GM18861 (cell line): ENCODE results near the gene EFNB2.
A peak's percentile ranks its signal among the peaks of the same experiment; 100 is the strongest.

Experiments used
- ATAC-seq: cut with Tn5 transposase; IDR thresholded peaks from one replicate; pipeline ENCODE4 v1.9.1; 2021; ENCODE audit not compliant: unreplicated experiment

The EFNB2 gene, protein sequence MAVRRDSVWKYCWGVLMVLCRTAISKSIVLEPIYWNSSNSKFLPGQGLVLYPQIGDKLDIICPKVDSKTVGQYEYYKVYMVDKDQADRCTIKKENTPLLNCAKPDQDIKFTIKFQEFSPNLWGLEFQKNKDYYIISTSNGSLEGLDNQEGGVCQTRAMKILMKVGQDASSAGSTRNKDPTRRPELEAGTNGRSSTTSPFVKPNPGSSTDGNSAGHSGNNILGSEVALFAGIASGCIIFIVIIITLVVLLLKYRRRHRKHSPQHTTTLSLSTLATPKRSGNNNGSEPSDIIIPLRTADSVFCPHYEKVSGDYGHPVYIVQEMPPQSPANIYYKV

DNA sequence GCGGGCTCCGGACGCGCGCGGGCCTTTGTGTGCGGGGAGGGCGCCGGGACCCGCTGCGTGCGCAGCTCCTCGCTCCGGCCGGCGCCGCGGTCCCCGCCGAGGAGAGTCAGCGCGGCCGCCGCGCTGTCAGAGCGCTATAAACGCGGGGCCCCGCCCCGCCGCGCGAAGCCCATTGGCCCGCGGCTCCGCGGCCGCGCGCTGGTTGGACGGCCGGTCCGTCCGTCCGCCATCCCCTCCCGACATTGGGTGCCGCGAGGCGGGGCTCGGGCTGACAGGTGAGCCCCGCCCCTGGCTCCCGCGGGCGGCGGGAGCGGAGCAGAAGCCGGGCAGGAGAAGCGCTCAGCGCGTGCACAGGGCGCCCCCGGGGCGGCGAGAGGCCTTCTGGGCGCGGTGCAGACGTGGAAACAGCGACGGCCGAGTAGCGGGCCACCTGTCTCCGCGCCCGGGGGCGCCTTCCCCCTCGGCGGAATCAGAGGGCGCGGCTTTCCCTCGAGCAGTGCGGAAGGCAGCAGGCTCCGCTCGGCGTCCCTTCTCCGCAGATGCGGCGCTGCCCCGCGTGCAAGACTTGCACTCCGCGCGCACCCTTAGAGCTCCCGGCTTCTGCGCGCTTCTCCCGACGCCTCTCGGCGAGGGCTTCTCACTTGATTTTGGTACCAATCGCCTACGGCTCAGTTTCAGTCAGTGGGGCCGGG is at the start of gene EFNB2:
Gene EFNB2, minus strand, starts transcription at position 111 of the 692 bp plus-strand sequence. CDS start 698 bp downstream, outside the sequence.
- ATAC-seq = peak; percentile 94

DNA sequence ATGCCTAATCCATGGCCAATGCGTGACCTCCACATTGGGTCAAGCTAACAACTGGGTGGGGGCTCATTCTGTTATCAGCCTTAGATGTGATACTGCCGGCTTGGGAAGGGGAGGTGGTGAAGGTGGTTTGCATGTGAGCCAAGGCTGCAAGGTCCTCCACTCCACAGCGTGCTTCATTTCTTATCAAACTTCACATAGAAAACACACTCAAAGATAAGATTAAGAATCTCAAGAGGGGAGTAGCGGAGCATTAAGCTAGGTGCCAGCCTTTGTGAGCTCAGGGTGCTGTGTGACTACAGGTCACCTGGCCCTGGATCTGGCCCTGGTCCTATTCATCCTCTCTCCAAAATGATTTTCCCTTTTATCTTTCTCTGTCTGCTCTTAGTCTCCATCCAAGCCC is 45.8 kb upstream of the EFNB2 start:
- ATAC-seq = no peak

DNA sequence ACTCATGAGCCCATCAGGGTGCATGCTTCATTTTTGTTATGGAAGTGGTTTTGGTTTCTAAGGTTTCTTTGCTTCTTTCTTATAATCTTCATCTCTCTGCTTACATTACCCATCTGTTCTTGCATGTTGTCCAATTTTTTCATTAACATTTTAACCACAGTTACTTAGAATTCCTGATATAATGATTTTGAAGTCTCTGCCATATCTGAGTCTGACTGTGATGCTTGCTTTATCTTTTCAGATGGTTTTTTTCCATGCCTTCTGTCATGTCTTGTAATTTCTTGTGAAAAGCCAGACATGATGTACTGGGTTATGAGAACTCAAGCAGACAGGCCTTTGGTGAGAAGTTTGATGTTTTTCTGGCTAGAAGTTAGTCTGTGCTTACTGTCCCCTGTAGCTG is 40.4 kb upstream of the EFNB2 start:
- no peak for ATAC-seq

DNA sequence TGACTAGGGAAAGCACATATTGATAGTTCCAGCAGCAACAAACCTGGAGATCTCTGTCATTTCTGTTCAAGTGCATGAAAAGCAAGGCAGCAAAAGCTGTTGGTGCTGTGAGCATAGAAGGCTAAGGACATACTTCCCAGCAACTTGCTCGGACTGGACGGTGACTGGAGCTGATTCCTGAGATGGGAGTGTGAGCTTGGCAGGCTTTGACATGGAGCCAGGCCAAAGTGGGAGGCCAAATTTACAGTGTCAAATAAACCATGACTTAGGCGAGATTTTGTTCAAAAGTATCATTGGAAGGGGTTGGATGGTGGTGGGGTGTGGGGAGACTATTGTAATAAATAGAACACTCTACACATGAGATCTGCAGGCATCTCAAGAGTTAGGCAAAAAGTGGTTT is 38.4 kb upstream of the EFNB2 start:
- no peak for ATAC-seq

DNA sequence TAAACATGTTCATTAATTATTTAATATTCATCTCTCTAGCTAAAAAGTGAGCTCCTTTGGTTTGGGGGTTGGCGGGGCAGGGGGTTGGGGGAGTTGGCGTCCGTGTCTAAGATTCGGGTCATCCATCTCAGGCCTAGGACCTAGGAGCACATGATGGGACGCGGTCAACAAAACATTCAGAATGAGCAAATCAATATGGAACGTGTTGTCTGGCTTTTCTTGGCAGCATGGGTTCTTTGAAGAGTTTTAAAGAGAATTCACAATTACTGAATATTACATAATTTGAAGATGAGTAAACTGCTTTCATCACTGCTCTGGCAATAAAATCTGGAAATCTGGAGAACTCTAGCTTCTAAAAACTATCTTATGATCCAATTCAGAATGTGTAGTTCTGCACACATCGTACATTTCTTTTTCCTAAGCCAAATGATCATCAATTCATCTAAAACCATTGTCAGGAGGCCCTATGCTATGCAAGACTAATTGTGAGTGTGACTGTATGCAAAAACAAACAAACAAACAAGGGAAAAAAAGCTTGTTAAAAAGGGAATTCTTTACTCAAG is 37.9 kb upstream of the EFNB2 start:
- ATAC-seq = no peak

DNA sequence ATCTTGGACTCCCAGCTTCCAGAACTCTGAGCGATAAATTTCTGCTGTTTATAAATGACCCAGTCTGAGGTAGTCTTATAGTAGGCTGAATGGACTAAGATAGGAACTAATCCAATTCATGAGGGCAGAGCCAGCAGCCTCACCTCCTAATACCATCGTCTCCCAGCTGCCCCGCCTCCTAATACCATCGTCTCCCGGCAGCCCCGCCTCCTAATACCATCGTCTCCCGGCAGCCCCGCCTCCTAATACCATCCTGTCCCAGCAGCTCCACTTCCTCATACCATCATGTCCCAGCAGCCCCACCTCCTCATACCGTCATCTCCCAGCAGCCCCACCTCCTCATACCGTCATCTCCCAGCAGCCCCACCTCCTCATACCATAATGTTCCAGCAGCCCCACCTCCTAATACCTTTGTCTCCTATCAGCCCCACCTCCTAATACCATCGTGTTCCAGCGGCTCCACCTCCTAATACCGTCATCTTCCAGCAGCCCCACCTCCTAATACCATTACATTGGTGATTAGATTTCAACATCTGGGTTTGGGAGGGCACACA is 34.9 kb upstream of the EFNB2 start:
- ATAC-seq = no peak

DNA sequence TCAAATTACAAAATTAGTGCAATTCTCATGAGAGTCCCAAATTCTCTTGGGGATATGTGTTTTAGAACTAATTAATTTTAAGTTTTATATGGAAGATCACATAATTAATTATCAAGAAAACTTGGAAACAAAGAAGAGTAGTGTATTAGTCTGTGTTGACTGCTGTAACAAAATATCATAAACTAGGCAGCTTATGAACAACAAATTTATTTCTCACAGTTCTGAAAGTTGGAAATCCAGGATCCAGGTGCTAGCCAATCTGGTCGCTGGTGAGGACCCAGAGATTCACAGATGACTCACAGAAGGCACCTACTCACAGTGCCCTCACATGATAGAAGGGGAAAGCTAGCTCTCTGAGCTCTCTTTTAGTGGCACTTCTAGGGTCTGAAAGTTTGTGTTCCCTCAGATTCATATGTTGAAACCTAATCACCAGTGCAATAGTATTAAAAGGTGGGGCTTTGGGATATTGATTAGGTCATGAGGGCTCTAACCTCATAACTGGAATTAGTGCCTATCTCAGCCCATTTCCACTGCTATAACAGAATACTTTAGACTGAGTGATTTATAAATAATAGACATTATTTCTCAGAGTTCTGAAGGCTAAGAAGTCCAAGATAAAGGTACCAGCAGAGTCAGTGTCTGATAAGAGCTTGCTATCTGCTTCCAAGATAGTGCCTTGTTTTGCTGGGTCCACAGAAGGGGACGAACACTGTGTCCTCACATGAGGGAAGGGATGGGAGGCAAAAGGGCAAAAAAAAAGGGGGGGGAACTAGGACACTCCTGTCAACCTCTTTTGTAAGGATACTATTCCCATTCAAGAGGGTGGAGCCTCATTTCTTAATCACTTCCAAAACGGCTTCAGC is 34.0 kb upstream of the EFNB2 start:
- no peak for ATAC-seq

DNA sequence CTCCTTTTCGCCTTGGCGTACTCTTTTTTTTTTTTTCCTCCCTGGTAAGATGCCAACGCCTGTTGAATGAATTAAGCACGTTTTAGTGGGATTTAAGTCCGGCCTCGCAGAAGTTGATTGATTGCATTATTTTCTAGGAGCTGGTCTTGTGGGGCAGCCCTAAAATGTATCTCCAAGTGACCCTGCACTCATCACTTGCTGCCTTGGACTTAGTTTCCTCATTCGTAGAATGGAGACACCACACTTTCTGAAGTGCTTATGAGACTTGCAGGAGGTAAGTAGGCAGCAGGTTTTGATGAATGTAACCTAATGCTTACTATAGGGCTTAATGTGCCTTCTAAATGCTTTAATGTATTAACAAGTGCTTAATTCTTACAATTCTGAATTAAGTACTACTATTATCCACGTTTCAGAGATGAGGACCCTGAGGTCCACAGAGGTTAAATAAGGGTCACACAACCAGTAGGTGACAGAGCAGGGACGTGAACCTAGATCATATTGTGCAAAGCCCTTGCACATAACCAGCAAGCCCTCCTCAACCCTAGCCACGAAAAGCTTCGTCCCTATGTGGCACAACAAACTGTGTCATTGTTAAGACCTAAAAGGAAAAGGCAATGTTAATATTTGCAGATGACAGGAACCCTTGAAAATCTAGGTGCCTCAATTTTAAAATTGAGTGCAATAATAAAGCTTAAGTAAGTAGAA is 33.0 kb upstream of the EFNB2 start:
- peak; percentile 27 for ATAC-seq

DNA sequence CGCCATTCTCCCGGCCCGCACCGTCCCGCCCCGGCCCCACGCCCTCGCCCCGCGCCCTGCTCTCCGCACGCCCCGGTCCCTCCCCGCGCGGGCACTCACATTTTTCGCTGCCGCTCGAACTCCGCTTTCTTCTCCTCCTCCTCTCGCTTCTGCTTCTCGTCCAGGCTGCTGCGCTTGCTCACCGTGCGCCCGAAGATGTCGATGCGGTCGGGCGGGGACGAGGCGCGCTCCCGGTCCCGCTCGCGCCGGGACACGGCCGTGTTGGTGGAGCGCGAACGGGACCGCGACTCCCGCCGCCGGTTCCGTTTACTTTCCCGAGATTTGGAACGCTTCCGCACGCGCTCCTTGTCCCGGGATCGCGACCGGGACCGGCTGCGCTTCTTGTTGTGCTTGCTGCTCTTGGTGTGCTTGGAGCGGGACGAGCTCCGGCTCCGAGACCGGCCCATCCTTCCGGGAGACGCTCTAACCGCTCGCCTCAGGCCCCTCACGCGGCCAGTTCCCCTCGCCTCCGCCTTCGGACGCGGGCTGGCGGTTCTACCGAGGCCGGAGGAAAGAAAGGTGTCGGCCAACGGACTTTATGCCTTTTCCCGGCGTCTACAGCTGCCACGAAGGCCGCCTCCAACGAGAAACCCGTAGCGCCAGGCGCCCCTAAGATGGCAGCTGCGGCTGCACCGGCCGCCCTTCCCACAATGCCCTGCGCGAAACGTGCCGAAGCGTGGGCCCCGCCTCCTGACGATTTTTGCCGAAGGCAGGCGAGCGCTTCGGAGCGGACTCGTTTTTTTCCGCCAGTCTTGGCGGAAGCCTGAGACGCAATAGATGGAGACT is 32.2 kb upstream of the EFNB2 start, which contains the start of gene ARGLU1:
Gene ARGLU1, minus strand, starts transcription at position 664 of the 825 bp plus-strand sequence. Its CDS starts 218 bp downstream, at position 446.
- peak; percentile 73 for ATAC-seq

DNA sequence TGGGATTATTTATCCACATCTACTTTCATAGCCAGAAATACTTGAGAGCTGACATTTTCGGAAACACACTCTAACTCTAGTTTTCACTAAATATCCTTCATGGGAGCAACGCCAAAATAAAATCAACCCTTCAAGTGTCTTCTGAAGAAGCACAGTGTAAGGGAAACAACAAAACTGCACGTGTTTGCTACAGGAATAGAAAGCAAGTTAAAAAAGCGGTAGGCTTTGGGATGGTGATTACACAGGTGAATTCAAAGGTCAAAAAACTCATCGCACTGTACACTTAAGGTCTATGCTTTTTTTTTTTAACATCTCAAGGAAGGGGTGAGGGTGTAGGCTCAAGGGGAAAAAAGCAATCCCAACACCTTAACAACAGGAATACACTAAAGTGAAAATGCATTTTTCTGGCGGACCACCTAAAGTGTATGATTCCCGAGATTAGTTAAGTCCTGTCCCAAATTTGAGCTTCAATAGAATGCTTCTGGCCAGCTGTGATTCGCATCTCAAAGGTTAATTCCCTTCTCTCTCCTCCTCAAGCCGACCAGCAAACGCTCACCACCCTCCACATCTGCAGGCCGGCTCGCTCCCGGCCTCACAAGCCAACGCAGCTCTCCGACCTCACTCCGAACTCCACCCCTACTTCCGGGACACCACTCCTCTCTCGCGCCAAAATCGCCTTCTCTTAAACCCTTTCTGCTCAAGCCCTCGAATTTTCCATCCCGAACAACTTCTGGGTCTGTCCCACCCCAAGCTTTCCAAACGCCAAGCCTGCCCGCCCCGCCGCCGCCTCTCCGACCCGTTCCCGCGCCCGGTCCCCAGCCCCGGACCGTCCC is 31.4 kb upstream of the EFNB2 start:
- ATAC-seq = peak; percentile 36

DNA sequence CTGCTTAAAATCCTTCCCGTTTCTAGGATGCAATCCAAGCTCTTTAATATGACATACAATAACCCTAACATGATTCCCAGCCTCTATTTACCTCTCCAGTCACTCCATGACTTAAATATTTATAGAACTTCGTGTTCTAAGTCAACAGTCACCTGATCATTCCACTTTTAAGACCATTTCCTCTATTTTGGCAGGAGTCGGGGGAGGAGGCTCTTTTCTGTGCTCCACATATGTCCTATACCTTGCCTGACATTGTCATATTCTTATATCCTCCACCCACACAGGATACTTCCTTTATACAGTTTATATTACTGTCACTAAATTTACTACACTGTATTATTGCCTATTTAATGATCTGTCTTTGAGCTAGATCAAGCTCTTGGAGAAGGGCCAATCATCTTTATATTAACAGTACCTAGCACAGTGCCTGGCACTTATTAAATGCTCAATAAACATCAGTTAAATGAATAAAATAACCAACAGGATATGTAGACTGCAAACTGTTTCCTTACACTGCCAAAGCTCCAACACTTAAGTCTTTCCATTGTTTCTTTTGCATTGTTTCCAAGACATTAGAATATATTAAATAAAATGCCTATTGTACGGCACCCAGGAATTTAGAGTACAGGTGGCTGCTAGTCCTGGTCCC is 29.8 kb upstream of the EFNB2 start:
- no peak for ATAC-seq

DNA sequence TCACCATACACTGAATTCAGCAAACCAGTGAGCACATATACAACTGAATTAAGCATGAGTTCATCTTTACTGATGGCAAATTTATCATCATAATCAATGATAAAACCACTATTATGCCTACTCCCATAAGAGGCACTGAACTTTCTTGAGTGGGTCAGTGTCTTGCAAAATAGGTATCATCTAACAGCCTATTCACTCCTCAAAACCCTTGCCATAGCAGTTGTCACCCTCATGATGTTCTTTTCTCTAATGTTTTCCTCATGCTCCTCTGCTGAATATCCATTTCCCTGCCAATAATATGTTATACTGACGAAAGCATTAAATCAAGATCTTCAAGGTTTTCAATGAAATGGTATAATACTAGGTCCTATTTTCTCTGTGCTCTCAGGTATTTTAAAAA is 26.8 kb upstream of the EFNB2 start:
- no peak for ATAC-seq

DNA sequence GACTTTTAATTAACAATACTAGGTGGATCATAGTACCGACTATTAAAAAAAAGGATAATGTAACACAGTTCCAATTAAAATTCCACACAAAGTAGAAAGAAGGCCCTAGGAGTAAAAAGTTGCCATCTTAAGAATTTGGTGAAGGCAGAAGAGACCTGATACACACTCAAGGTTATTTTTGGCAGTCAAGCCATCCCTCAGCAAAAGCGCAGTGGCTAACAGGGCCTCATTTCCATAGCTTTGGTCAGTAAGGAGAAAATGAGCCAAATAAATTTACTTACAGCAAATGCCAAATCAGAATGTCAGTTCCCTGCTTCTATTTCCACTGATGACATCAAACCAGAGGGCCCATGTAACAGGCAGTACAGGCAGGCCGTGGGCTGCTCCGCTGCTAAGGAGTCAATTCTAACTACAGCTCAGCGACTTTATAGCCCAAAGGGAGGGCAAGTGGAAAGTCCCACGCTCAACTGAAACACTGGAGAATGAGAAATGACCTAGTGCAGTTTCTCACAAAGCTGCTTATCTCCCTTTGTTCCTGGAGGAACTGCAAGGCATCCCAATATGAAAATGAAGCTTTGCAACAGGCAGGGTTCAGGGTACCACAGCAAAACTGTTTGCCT is 26.2 kb upstream of the EFNB2 start:
- ATAC-seq = peak; percentile 75

DNA sequence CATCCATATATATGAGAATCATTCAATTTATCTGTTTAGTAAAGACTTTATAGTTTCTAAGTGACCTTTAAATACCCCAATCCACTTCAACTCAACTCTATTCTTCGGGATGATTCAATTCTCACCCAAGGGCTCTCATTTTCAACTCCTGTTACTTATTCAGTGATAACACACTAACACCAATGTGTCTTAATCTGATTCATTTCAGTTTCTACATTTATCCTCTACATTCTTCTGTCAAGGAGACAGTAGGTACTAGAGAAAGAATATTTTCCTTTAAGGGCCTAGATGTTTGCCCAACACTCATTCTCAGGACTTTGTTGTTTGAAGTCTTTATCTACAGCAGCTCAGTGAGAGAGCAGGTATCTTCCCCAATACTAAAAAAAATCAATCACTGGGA is 25.4 kb upstream of the EFNB2 start:
- ATAC-seq = peak; percentile 46

DNA sequence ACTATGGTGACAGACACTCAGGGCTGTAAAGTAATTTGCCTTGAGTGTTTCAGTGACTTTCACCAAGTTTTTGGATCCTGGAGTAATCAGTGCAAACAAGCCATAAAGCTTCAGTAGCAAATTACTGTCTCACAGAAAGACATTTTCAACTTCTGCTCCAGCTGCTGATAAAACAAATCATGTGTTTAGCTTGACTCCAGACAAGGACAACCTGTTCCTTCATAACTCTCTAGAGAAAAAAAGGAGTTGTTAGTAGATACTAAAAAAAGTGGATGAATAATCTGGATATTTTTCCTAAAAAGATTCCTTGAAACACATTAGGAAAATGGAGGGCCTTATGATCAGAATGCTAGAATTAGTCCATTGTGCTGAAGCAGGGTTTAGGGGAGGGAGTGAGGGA is 23.1 kb upstream of the EFNB2 start:
- no peak for ATAC-seq

DNA sequence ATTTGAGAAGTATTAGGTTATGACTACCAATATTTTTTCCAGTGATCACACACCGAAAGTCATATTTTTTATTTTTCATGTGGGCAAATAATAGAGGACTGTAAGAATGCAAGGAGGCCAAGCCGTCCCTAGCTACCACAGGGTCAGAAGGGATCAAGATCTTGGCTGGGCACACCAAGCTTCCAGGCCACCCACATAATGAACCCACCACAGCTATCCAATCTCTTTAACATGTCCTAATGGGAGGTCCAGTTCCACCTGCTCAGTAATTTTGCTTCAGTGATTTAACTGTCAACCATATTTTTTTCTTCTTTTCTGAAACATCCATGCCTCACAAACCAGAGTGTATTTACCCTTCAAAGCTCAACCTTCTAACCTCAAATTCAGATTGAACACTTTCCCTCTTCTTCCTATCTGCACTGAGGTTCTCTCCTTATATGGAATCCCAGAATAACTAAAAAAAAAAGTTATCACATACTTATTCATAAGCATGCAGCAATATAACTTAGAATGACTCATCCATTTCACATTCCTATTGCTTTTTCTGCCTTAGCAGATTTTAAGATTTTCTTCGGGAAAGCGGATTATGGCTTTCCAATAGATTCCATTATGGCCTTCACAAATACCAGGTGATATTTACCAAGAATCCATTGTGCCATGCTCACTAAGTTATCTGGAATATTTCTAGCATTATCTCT is 20.3 kb upstream of the EFNB2 start:
- no peak for ATAC-seq

DNA sequence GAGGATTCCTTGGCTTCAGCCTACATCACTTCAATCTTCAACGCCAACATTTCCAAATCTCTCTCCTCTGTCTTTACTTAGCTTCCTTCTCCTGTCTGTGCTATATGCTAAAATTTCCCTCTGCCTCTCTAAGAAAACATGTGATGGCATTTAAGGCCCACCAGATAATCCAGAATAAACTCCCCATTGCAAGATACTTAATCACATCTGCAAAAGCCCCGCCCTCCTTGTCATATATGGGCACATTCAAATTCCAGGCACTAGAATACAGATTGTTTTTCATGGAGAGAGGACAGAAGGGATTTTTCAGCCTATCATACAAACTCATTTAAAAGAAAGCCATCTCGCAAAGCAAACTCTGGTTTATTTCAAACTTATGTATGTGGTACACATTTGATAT is 16.3 kb upstream of the EFNB2 start:
- no peak for ATAC-seq
